Measurements from ENCODE around the gene NMU. TPM values are rescaled to one million over a fixed set of nuclear protein-coding genes. Genes with fewer than 3 reads are reported as not detected.

The NMU gene
- polyA plus RNA-seq, 2 of the 4 experiments (the other 2 are of a cell fraction) = 0.13 to 0.45 TPM

DNA sequence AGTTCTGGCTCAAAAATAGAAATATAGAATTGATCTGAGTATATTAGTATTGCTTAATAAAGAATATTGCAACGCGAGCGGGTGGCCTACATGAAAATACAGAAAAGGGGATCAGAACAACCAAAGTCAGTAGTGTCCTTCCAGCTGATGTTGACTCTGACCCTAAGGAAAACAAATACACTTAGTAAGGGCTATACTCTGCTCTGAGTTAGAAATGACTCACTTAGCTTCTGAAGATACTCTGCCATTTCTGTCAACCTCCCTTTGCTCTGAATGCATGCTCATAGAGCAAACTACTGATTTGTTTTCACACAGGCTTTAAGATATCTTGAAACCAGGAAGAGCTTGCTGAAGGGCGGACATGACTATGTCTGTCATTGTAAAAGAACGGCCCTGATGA, 22.6 kb upstream of the NMU start:
- Histone ChIP-seq H3K9me3 (no peaks in the 10 kb centered on the region), H3K4me2 (no peak overlapping the region), H3K27ac (no peak overlapping the region), H3K4me3 (no peak overlapping the region), H3K4me1 (no peaks in the 10 kb centered on the region)
- FAIRE-seq (no peak), ATAC-seq (no peak), DNase-seq (ENCODE audit: low read depth in 1 of 2, low spot score in 1 of 2) (no peak)
- ChIA-PET CTCF (no interaction called here), POLR2A (no interaction called here)
- TF ChIP-seq HOXB5 (CRISPR knock-in tag; IDR thresholded peaks at IDR 0.05) (no peak), TP53 (CRISPR knock-in tag; IDR thresholded peaks at IDR 0.05) (no peak), CBX2 (IDR thresholded peaks at IDR 0.05; ENCODE audit: borderline replicate concordance, low read depth) (no peak), NPAS2 (CRISPR knock-in tag; IDR thresholded peaks at IDR 0.05; ENCODE audit: borderline replicate concordance) (no peak)
- TF ChIP-seq, protein P1, sequence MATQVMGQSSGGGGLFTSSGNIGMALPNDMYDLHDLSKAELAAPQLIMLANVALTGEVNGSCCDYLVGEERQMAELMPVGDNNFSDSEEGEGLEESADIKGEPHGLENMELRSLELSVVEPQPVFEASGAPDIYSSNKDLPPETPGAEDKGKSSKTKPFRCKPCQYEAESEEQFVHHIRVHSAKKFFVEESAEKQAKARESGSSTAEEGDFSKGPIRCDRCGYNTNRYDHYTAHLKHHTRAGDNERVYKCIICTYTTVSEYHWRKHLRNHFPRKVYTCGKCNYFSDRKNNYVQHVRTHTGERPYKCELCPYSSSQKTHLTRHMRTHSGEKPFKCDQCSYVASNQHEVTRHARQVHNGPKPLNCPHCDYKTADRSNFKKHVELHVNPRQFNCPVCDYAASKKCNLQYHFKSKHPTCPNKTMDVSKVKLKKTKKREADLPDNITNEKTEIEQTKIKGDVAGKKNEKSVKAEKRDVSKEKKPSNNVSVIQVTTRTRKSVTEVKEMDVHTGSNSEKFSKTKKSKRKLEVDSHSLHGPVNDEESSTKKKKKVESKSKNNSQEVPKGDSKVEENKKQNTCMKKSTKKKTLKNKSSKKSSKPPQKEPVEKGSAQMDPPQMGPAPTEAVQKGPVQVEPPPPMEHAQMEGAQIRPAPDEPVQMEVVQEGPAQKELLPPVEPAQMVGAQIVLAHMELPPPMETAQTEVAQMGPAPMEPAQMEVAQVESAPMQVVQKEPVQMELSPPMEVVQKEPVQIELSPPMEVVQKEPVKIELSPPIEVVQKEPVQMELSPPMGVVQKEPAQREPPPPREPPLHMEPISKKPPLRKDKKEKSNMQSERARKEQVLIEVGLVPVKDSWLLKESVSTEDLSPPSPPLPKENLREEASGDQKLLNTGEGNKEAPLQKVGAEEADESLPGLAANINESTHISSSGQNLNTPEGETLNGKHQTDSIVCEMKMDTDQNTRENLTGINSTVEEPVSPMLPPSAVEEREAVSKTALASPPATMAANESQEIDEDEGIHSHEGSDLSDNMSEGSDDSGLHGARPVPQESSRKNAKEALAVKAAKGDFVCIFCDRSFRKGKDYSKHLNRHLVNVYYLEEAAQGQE (IDR thresholded peaks at IDR 0.05) = no peak
- whole genome bisulfite sequencing (ENCODE audit: missing lambda C conversion rate) = 65% methylated on average over 5 of the region's 5 CpGs

DNA sequence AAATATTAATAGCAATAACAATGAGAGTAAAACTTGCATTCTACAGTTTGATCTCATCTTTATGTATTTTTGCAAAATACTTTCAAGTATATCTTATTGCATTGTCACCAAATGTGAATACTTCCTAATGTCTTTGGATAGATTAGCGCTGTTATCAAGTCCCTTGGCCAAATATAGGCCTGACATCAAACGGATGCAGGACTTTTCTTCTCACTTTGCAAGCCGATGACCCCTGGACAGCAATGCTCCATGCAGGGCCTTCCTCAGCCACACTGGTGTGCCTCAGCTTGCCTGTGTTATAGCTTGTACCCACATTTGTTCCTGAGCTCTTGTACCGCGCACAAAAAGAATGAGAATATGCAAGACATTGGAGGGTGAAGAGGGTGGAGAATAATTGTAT, 18.0 kb upstream of the NMU start:
- TF ChIP-seq MAFK (IDR thresholded peaks at IDR 0.05; ENCODE audit: partially characterized antibody) (no peak), NFE2L2 (conservative IDR thresholded peaks at IDR 0.05; ENCODE audit: low read length) (no peak), ZNF302 (CRISPR knock-in tag; IDR thresholded peaks at IDR 0.05) (no peak), PHF8 (IDR thresholded peaks at IDR 0.05; ENCODE audit: borderline replicate concordance, low read depth) (no peak), EHF (CRISPR knock-in tag; IDR thresholded peaks at IDR 0.05) (no peak), HDAC2 (IDR thresholded peaks at IDR 0.05) (no peak), CHD4 (IDR thresholded peaks at IDR 0.05; ENCODE audit: borderline replicate concordance) (no peak), ZSCAN20 (CRISPR knock-in tag; IDR thresholded peaks at IDR 0.05) (no peak)
- TF ChIP-seq, protein P2, sequence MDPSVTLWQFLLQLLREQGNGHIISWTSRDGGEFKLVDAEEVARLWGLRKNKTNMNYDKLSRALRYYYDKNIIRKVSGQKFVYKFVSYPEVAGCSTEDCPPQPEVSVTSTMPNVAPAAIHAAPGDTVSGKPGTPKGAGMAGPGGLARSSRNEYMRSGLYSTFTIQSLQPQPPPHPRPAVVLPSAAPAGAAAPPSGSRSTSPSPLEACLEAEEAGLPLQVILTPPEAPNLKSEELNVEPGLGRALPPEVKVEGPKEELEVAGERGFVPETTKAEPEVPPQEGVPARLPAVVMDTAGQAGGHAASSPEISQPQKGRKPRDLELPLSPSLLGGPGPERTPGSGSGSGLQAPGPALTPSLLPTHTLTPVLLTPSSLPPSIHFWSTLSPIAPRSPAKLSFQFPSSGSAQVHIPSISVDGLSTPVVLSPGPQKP (IDR thresholded peaks at IDR 0.05; ENCODE audit: low read depth, low read length) = no peak
- TF ChIP-seq, protein P3, sequence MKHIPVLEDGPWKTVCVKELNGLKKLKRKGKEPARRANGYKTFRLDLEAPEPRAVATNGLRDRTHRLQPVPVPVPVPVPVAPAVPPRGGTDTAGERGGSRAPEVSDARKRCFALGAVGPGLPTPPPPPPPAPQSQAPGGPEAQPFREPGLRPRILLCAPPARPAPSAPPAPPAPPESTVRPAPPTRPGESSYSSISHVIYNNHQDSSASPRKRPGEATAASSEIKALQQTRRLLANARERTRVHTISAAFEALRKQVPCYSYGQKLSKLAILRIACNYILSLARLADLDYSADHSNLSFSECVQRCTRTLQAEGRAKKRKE (CRISPR knock-in tag; IDR thresholded peaks at IDR 0.05; ENCODE audit: low read depth) = no peak
- TF ChIP-seq, protein P4, sequence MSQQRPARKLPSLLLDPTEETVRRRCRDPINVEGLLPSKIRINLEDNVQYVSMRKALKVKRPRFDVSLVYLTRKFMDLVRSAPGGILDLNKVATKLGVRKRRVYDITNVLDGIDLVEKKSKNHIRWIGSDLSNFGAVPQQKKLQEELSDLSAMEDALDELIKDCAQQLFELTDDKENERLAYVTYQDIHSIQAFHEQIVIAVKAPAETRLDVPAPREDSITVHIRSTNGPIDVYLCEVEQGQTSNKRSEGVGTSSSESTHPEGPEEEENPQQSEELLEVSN (IDR thresholded peaks at IDR 0.05; ENCODE audit: borderline replicate concordance, low read depth) = no peak
- WGBS (ENCODE audit: missing lambda C conversion rate) = 62% methylated on average over 5 of the region's 5 CpGs

DNA sequence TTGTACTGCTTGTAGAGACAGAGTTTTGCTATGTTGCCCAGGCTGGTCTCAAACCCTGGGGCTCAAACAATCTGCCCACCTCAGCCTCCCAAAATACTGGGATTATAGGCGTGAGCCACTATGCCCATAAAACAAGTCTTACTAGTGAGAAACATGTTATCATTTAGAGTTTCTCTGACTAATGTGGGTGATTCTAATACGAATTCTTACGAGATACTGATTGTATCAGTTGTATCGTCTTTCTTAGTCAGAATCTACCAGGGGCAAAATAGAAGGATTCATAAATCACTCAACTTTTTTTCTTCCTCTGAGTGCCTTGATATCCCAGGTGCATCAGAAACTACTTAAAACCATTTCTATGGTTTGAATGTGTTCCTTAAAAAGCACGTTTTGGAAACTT, 14.4 kb upstream of the NMU start:
- no peaks in the 10 kb centered on the region for H3K9me3 ChIP-seq
- no peak overlapping the region for H3K4me2 ChIP-seq
- TF ChIP-seq CBX8 (IDR thresholded peaks at IDR 0.05) (no peak), BHLHE40 (IDR thresholded peaks at IDR 0.05; ENCODE audit: low read depth, low read length) (no peak), RAD21 (conservative IDR thresholded peaks at IDR 0.05 in 1 of 2, IDR thresholded peaks at IDR 0.05 in 1 of 2) (no peak), HOXB13 (CRISPR knock-in tag; IDR thresholded peaks at IDR 0.05; ENCODE audit: low read depth) (no peak), HEYL (CRISPR knock-in tag; IDR thresholded peaks at IDR 0.05) (no peak), PHF8 (IDR thresholded peaks at IDR 0.05; ENCODE audit: borderline replicate concordance, low read depth) (no peak), RCOR1 (IDR thresholded peaks at IDR 0.05; ENCODE audit: low read depth, low read length) (no peak), FOSB (CRISPR knock-in tag; IDR thresholded peaks at IDR 0.05) (no peak), EHF (CRISPR knock-in tag; IDR thresholded peaks at IDR 0.05) (no peak), KDM5A (IDR thresholded peaks at IDR 0.05) (no peak), SMC3 (IDR thresholded peaks at IDR 0.05) (no peak), MAZ (IDR thresholded peaks at IDR 0.05; ENCODE audit: borderline replicate concordance, low read depth, low read length) (no peak), CBX2 (IDR thresholded peaks at IDR 0.05; ENCODE audit: borderline replicate concordance, low read depth) (no peak), ZFP36 (IDR thresholded peaks at IDR 0.05; ENCODE audit: borderline replicate concordance, partially characterized antibody) (no peak), RARB (CRISPR knock-in tag; IDR thresholded peaks at IDR 0.05) (no peak)
- TF ChIP-seq, protein P5, sequence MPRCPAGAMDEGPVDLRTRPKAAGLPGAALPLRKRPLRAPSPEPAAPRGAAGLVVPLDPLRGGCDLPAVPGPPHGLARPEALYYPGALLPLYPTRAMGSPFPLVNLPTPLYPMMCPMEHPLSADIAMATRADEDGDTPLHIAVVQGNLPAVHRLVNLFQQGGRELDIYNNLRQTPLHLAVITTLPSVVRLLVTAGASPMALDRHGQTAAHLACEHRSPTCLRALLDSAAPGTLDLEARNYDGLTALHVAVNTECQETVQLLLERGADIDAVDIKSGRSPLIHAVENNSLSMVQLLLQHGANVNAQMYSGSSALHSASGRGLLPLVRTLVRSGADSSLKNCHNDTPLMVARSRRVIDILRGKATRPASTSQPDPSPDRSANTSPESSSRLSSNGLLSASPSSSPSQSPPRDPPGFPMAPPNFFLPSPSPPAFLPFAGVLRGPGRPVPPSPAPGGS (IDR thresholded peaks at IDR 0.05) = no peak
- no peak overlapping the region for H3K4me3 ChIP-seq
- ATAC-seq (no peak), FAIRE-seq (no peak), DNase-seq (ENCODE audit: low read depth in 1 of 2, low spot score in 1 of 2) (no peak)
- ChIA-PET CTCF (no interaction called here), POLR2A (no interaction called here)
- 20% methylated on average over 5 of the region's 5 CpGs for WGBS (ENCODE audit: missing lambda C conversion rate)
- H3K27ac ChIP-seq = no peak overlapping the region
- no peaks in the 10 kb centered on the region for H3K4me1 ChIP-seq

More for the DNA sequence above, 18.0 kb upstream of the NMU start:
- H3K4me3 ChIP-seq = no peak overlapping the region
- no peak overlapping the region for H3K27ac ChIP-seq
- no peaks in the 10 kb centered on the region for H3K9me3 ChIP-seq
- DNase-seq (ENCODE audit: low read depth in 1 of 2, low spot score in 1 of 2) (no peak), ATAC-seq (no peak), FAIRE-seq (no peak)
- H3K4me1 ChIP-seq = no peaks in the 10 kb centered on the region
- no peak overlapping the region for H3K4me2 ChIP-seq
- ChIA-PET POLR2A (no interaction called here), CTCF (no interaction called here)

Data from A549 (cell line).